Heart right ventricle (tissue), 16 donors: ENCODE measurements around the gene CCDC106. TPM values are rescaled to one million over a fixed set of nuclear protein-coding genes. Genes with fewer than 3 reads are reported as not detected.
A peak's percentile ranks its signal among the peaks of the same experiment; 100 is the strongest.

Experiments
- ATAC-seq, 8 donors: fragments of 200-7000 bp; cut with Tn5 transposase; one replicate each; pipeline ENCODE4 v1.9.1; 2020; ENCODE audit warnings: mild to moderate bottlenecking in 8 of 8, moderate library complexity in 8 of 8, moderate number of reproducible peaks in 1 of 8
- DNase-seq, 2 donors: peaks; one replicate each; pipeline ENCODE4 v3.0.0-alpha.2; 2020
- H3K27ac ChIP-seq, 10 donors: fragments of 200-600 bp; sonication (generic) in 2 of 10; one replicate each; pipeline versions ENCODE4 v1.5.0 to v1.8.0; 2020 to 2022; ENCODE audit warnings: mild to moderate bottlenecking in 3 of 10
- H3K27me3 ChIP-seq, 7 donors: fragments of 200-600 bp; one replicate each; pipeline ENCODE4 v1.8.0; 2021 to 2022; ENCODE audit warnings: mild to moderate bottlenecking in 2 of 7
- H3K36me3 ChIP-seq, 9 donors: fragments of 200-600 bp; sonication (generic) in 1 of 9; one replicate each; pipeline versions ENCODE4 v1.5.0 to v1.8.0; 2020 to 2022; ENCODE audit warnings: mild to moderate bottlenecking in 2 of 9
- H3K4me1 ChIP-seq, 9 donors: fragments of 200-600 bp; sonication (generic) in 1 of 9; one replicate each; pipeline versions ENCODE4 v1.5.0 to v1.8.0; 2020 to 2022; ENCODE audit warnings: mild to moderate bottlenecking in 4 of 9
- H3K4me3 ChIP-seq, 10 donors: fragments of 200-600 bp; sonication (generic) in 2 of 10; one replicate each; pipeline versions ENCODE4 v1.5.0 to v1.8.0; 2020 to 2022; ENCODE audit warnings: mild to moderate bottlenecking in 7 of 10, moderate library complexity in 2 of 10
- H3K9me3 ChIP-seq, 11 donors: fragments of 200-600 bp in 10 of 11; sonication (generic) in 2 of 11; one replicate each; pipeline versions ENCODE4 v1.5.0 to v1.8.0; 2013 to 2022; ENCODE audit warnings: mild to moderate bottlenecking in 2 of 11, control low read depth in 1 of 11, moderate library complexity in 1 of 11
- CTCF ChIP-seq, 9 donors: fragments of 200-600 bp; sonication (generic) in 2 of 9; IDR thresholded peaks; one replicate each; pipeline versions ENCODE4 v1.5.0 to v1.8.0; 2021 to 2022; ENCODE audit warnings: antibody characterized with exemption in 9 of 9, mild to moderate bottlenecking in 5 of 9, moderate library complexity in 1 of 9
- WGBS, 2 donors: extraction: QIAGEN DNeasy Blood & Tissue Kit; methylation state at CpG; one replicate each; pipeline ENCODE4 v1.1.7; 2013; ENCODE audit warnings: inconsistent platforms in 1 of 2; 5-methylcytosine and 5-hydroxymethylcytosine counted together
- intact Hi-C, 10 donors: fragments of 100-400 bp; cut with DNase I; formaldehyde crosslinking; loops; one replicate each; pipeline versions ENCODE4 v1.11.1 to v1.14.2; 2022
- polyA plus RNA-seq, 2 donors: library from polyadenylated mRNA; stranded (reverse); fragments of 200-250 nt; gene quantifications; one replicate each; pipeline ENCODE4 v1.2.3, GENCODE V29; 2013
- total RNA-seq, 10 donors: library from RNA; stranded (reverse); fragmentation: NEBNext Ultra II Directional in 3 of 10; extraction: Animal tissue kit (Norgen Biotek cat#: 25700) in 3 of 10; gene quantifications; one replicate each; pipeline versions ENCODE4 v1.2.1 to v1.2.4, GENCODE V29; 2021 to 2023
- donor health status: Arrhythmogenic right ventricular cardiomyopathy.
- donor health status: ischemic (EF 13 %, LVEDD 7.1; RV severe dilation, severe dysfunction).
- donor health status: healthy with polysubstance abuse.
- donor health status: DM: no; HTN: yes; CAD: no.
- donor health status: DM: no; HTN: no; CAD: no.
- donor health status: ischemic (EF 25% LVEDD 6.9; RV normal size, moderate dysfunction).
- donor health status: ischemic (EF 25% LVEDD 5.7; RV mildly dilated, moderate dysfunction).
- donor health status: healthy.
- donor health status: DM: yes; HTN: yes; CAD: no.
- donor health status: Ischemic cardiomyopathy.
- donor health status: ischemic (EF 35%, LVEDD 5.7; RV mildly dilated, moderate dysfunction).
- donor health status: nonischemic (EF 11% LVEDD 7.7; RV severe dilation, severe dysfunction).
- donor health status: DM: yes; HTN: yes; CAD: no.
- donor health status: PGD.
- donor health status: ischemic (EF 29% LVEDD 5.4; RV normal size, mild dysfunction).
- donor health status: nonischemic (EF 23%, LVEDD 6.1; RV moderate dilation, normal function).

The CCDC106 gene
- total and polyA plus RNA-seq, 12 donors = 12.1 to 29.6 (median 14.4) TPM

- 1% methylated on average over 38 to 97 of the region's 97 CpGs for WGBS, 2 donors
- H3K36me3 ChIP-seq = peaks cover 0 to 33% (median 5%) of the 10 kb centered on the region in 9 donors
- peak within 1 kb of the TSS; percentile 96 to 100 (median 98) for H3K27ac ChIP-seq
- intact Hi-C loops = loop anchor here in 4 of 10 donors (1.0 to 10.0 kb wide), 6 partner anchors 24 to 85 kb away; partner anchors contain the start of genes SBK3 (in 1 of the 4) and ZNF784 (in 1 of the 4)
- peaks cover 4 to 34% (median 27%) of the 10 kb centered on the region in 9 donors for H3K4me1 ChIP-seq
- H3K9me3 ChIP-seq = no peaks in the 10 kb centered on the region
- ATAC-seq (peak; percentile 63 to 79 (median 72)), DNase-seq (peak; percentile 89 to 91)
- peak within 1 kb of the TSS; percentile 54 to 94 (median 76) for H3K4me3 ChIP-seq
- H3K27me3 ChIP-seq = no peaks in the 10 kb centered on the region
- no peak for TF ChIP-seq CTCF (IDR thresholded peaks at IDR 0.05)
Measured at GRCh38 chr19:55599842-55600661, 48.0 kb upstream of the CCDC106 start, which contains the start of gene ZNF524. TSS of gene ZNF524 (plus strand) at chr19:55600288. CDS start at chr19:55602113, 1,825 bp downstream.

- Histone ChIP-seq H3K27ac (peak overlapping the region; percentile 96 to 100 (median 98)), H3K27me3 (no peaks in the 10 kb centered on the region), H3K4me1 (peaks cover 4 to 34% (median 27%) of the 10 kb centered on the region in 9 donors), H3K36me3 (peaks cover 0 to 27% (median 0%) of the 10 kb centered on the region in 9 donors), H3K4me3 (peak overlapping the region; percentile 54 to 94 (median 76)), H3K9me3 (no peaks in the 10 kb centered on the region)
- intact Hi-C loops = loop anchor here in 1 of 10 donors (10.0 kb wide), 1 partner anchor 86 kb away; no protein-coding TSS in a partner anchor
- ATAC-seq (no peak), DNase-seq (no peak)
- no peak for TF ChIP-seq CTCF (IDR thresholded peaks at IDR 0.05)
- 6 to 10% methylated on average over 9 to 15 of the region's 15 CpGs for WGBS, 2 donors
Measured at GRCh38 chr19:55600662-55601028, 47.4 kb upstream of the CCDC106 start.

GRCh38 chr19:55601084-55601483, 46.9 kb upstream of the CCDC106 start:
- intact Hi-C loops = loop anchor here in 1 of 10 donors (10.0 kb wide), 1 partner anchor 86 kb away; no protein-coding TSS in a partner anchor
- Histone ChIP-seq H3K27ac (peak overlapping the region; percentile 96 to 100 (median 98)), H3K36me3 (peaks cover 0 to 23% (median 0%) of the 10 kb centered on the region in 9 donors), H3K4me1 (peaks cover 4 to 37% (median 27%) of the 10 kb centered on the region in 9 donors), H3K9me3 (no peaks in the 10 kb centered on the region), H3K27me3 (no peaks in the 10 kb centered on the region), H3K4me3 (peak overlapping the region; percentile 54 to 94 (median 76))
- WGBS, 2 donors = 66 to 83% methylated on average over 4 of the region's 4 CpGs
- ATAC-seq (no peak), DNase-seq (no peak)
- TF ChIP-seq CTCF (IDR thresholded peaks at IDR 0.05) = no peak
